Calu3 (cell line): Measurements from ENCODE around the gene CHAC1. TPM values are rescaled to one million over a fixed set of nuclear protein-coding genes. Genes with fewer than 3 reads are reported as not detected.

Experiments
- BruUV-seq: library from RNA; stranded (reverse); fragments of 400-500 nt; replicated peaks from 2 replicates; lab custom pipeline; 2021; lab: Mats Ljungman, UMichigan
- CTCF ChIA-PET: fragments of 300-600 bp; sonication (Branson Sonifier 250); formaldehyde crosslinking; loops from one replicate; lab custom pipeline; 2022; ENCODE audit warnings: antibody characterized with exemption; lab: Charles Lee
- DNase-seq: peaks from one replicate; pipeline ENCODE4 v3.0.0; 2022
- H3K27ac Mint-ChIP-seq: one replicate; pipeline ENCODE4 v1.8.0; 2022; ENCODE audit warnings: mixed read lengths; ENCODE audit not compliant: unreplicated experiment
- H3K27me3 Mint-ChIP-seq: one replicate; pipeline ENCODE4 v1.8.0; 2022; ENCODE audit warnings: mixed read lengths; ENCODE audit not compliant: unreplicated experiment
- H3K36me3 Mint-ChIP-seq: one replicate; pipeline ENCODE4 v1.8.0; 2022; ENCODE audit warnings: mild to moderate bottlenecking, moderate library complexity, mixed read lengths; ENCODE audit not compliant: insufficient read depth, unreplicated experiment
- H3K4me1 Mint-ChIP-seq: one replicate; pipeline ENCODE4 v1.8.0; 2022; ENCODE audit warnings: mild to moderate bottlenecking, low read depth, mixed read lengths; ENCODE audit not compliant: unreplicated experiment
- H3K4me3 Mint-ChIP-seq: one replicate; pipeline ENCODE4 v1.8.0; 2022; ENCODE audit warnings: mild to moderate bottlenecking, low read depth, moderate library complexity, mixed read lengths; ENCODE audit not compliant: unreplicated experiment
- H3K9me3 Mint-ChIP-seq: one replicate; pipeline ENCODE4 v1.8.0; 2022; ENCODE audit warnings: low read depth, mixed read lengths; ENCODE audit not compliant: unreplicated experiment
- intact Hi-C: fragments of 100-400 bp; cut with micrococcal nuclease; formaldehyde crosslinking; loops from one replicate; pipeline ENCODE4 v1.10.0; 2022; ENCODE audit not compliant: unreplicated experiment
- total RNA-seq: library from RNA; stranded (reverse); gene quantifications from 2 replicates; pipeline ENCODE4 v1.2.3, GENCODE V29; 2022
- TF ChIP-seq, protein P1 (sequence below): fragments of 200-600 bp; IDR thresholded peaks from one replicate; pipeline ENCODE4 v1.8.0; 2022; ENCODE audit warnings: antibody characterized with exemption; ENCODE audit not compliant: unreplicated experiment

The CHAC1 gene
- total RNA-seq, 1 experiment from 2014 or later, result 5.2 TPM

DNA sequence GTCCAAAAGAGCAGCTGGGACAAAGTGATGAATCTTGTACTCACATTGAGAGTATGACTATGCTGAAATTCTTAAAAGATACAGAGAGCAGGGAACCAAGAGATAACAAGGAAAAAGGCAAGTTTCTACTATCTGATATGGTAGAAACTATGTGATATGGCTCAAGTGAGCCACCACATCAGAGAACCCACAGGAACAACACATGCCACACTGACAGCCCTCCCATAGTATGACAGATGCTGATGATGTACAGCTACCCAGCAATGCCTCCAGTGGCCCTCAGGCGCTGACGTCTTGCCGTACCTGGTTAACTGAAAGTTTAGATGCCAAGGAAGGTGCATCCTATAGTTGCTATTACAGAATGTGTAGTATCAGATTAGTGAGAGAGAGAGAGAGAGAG is 42.4 kb downstream of the CHAC1 start:
- no TSS peak for BruUV-seq
- Mint-ChIP-seq H3K27me3 (no peaks in the 10 kb centered on the region), H3K4me3 (no peak overlapping the region), H3K9me3 (no peaks in the 10 kb centered on the region), H3K36me3 (peaks cover 5% of the 10 kb centered on the region), H3K4me1 (no peaks in the 10 kb centered on the region), H3K27ac (no peak overlapping the region)
- CTCF ChIA-PET, result no interaction called here
- intact Hi-C loops, result no loop called here
- TF ChIP-seq, protein P1, sequence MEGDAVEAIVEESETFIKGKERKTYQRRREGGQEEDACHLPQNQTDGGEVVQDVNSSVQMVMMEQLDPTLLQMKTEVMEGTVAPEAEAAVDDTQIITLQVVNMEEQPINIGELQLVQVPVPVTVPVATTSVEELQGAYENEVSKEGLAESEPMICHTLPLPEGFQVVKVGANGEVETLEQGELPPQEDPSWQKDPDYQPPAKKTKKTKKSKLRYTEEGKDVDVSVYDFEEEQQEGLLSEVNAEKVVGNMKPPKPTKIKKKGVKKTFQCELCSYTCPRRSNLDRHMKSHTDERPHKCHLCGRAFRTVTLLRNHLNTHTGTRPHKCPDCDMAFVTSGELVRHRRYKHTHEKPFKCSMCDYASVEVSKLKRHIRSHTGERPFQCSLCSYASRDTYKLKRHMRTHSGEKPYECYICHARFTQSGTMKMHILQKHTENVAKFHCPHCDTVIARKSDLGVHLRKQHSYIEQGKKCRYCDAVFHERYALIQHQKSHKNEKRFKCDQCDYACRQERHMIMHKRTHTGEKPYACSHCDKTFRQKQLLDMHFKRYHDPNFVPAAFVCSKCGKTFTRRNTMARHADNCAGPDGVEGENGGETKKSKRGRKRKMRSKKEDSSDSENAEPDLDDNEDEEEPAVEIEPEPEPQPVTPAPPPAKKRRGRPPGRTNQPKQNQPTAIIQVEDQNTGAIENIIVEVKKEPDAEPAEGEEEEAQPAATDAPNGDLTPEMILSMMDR, result no peak
- no peak for DNase-seq

DNA sequence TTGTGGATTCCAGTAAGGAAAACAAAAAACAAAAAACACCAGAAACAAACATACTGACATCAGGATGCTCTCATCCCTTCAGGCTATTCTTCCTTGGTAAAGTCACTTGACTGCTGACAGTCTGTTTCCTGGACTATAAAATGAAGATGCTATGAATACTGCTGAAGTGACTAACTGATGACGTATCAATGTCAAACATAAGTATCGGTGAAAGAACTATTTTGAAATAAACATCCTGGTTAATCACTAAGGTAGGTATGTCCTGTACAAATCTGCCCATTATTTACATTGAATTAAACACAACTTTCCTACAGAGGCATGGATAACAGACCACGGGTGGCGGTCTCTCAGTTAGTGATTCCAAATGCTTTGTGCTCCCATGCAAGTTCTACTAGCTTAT is 45.9 kb downstream of the CHAC1 start:
- H3K27ac Mint-ChIP-seq, result no peak overlapping the region
- no peaks in the 10 kb centered on the region for H3K27me3 Mint-ChIP-seq
- no TSS peak for BruUV-seq
- DNase-seq, result no peak
- TF ChIP-seq, protein P1, result no peak
- H3K9me3 Mint-ChIP-seq, result no peaks in the 10 kb centered on the region
- no peaks in the 10 kb centered on the region for H3K4me1 Mint-ChIP-seq
- intact Hi-C loops, result no loop called here
- CTCF ChIA-PET, result no interaction called here
- no peak overlapping the region for H3K4me3 Mint-ChIP-seq
- no peaks in the 10 kb centered on the region for H3K36me3 Mint-ChIP-seq

DNA sequence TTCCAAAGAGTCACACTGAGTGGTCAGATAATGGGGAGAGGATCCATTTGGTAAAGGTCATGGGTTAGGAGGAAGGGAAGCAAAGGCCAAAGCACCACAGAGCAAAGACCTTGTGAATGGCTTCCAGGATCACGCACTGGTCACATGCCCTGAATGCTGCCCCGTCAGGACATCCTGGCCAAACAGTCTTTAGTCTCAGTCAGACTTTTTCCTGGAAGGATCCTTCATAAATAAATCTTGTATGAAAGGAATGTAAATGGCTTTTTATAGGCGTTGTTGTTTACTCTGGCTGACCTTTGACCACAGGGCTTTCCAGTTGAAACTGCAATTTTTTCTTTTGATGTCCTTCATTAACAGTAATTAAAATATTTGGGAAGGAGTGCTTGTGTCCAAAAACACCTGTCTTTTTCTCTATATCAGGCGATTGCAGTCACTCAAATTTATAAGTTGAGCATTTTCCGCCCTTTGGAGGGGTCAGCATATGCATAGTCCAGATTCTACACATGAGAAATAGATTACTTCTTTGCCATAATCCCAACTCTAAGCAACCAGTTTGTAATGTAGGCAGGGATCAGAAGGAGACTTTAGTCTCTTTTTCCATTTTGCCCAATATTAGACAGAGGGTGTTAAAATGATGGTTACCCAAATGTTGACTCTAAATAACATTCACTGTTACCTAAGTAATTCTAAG is 48.4 kb downstream of the CHAC1 start:
- BruUV-seq, result no TSS peak
- TF ChIP-seq, protein P1, result no peak
- H3K9me3 Mint-ChIP-seq, result no peaks in the 10 kb centered on the region
- DNase-seq, result no peak
- CTCF ChIA-PET, result no interaction called here
- H3K4me3 Mint-ChIP-seq, result no peak overlapping the region
- intact Hi-C loops, result no loop called here
- no peaks in the 10 kb centered on the region for H3K27me3 Mint-ChIP-seq
- H3K27ac Mint-ChIP-seq, result no peak overlapping the region
- H3K4me1 Mint-ChIP-seq, result no peaks in the 10 kb centered on the region
- H3K36me3 Mint-ChIP-seq, result no peaks in the 10 kb centered on the region

- Mint-ChIP-seq H3K27me3 (no peaks in the 10 kb centered on the region), H3K9me3 (no peaks in the 10 kb centered on the region), H3K4me3 (no peak overlapping the region), H3K27ac (no peak overlapping the region), H3K4me1 (no peaks in the 10 kb centered on the region), H3K36me3 (peaks cover 4% of the 10 kb centered on the region)
- DNase-seq, result no peak
- intact Hi-C loops, result no loop called here
- TF ChIP-seq, protein P1, result no peak
- CTCF ChIA-PET, result no interaction called here
- BruUV-seq, result no TSS peak
Observed at GRCh38 chr15:41004490-41004889, 51.2 kb downstream of the CHAC1 start.

Other genes with a start within 250 kb of the CHAC1 start
- 23.5 and 25.5 TPM in 2 replicates for gene RMDN3, start 198.2 kb upstream of the CHAC1 start, total RNA-seq
- 5.6 and 11.6 TPM in 2 replicates for gene GCHFR, start 189.4 kb upstream of the CHAC1 start, total RNA-seq
- 0.56 and 0.64 TPM in 2 replicates for gene C15orf62, start 183.5 kb upstream of the CHAC1 start, total RNA-seq
- gene ZFYVE19, start 146.4 kb upstream of the CHAC1 start, total RNA-seq, result 13.9 and 14.9 TPM in 2 replicates
- 15.2 and 17.4 TPM in 2 replicates for gene DNAJC17, start 146.0 kb upstream of the CHAC1 start, total RNA-seq
- 0.51 and 1.7 TPM in 2 replicates for gene PPP1R14D, start 124.8 kb upstream of the CHAC1 start, total RNA-seq
- gene SPINT1, start 109.4 kb upstream of the CHAC1 start, total RNA-seq, result 93.7 and 98.4 TPM in 2 replicates
- gene RHOV, start 79.2 kb upstream of the CHAC1 start, total RNA-seq, result 4.2 and 4.9 TPM in 2 replicates
- 14.3 and 16.6 TPM in 2 replicates for gene VPS18, start 59.0 kb upstream of the CHAC1 start, total RNA-seq
- gene DLL4, start 24.1 kb upstream of the CHAC1 start, total RNA-seq, result not detected in 2 replicates
- 15.3 and 16.9 TPM in 2 replicates for gene INO80, start 162.8 kb downstream of the CHAC1 start, total RNA-seq